ENCODE results near the gene FRAS1. TPM values are rescaled to one million over a fixed set of nuclear protein-coding genes. Genes with fewer than 3 reads are reported as not detected.
"Not testable (repeated sequence)": the region's sequence is repeated elsewhere in the genome, so short reads cannot be mapped to it uniquely, and the experiment has no call there.

Gene FRAS1
- total RNA-seq, 1 donor from 2014 or later = 2.5 TPM

DNA sequence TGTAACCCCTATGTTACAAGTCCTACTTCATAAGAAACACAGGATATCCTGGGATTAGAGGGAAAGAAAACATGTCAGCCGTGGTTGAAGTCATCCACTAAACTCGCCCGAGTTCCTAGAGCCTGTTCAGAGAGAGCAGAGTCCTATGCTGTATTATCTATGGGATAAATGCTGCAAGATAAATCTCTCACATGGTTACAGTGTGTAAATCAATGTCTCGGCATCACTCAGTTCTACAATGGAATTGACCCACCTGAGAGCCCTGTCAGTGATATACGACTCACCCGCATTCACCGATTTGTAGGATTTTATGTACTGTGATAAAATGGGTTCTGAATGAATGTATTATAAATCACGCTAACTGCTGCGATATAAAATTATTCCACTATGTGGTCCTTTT is 366.7 kb downstream of the FRAS1 start:
- DNase-seq (no peak), ATAC-seq (ENCODE audit: poor library complexity) (no peak)
- intact Hi-C loops (cut with DNase I) = no loop called here

DNA sequence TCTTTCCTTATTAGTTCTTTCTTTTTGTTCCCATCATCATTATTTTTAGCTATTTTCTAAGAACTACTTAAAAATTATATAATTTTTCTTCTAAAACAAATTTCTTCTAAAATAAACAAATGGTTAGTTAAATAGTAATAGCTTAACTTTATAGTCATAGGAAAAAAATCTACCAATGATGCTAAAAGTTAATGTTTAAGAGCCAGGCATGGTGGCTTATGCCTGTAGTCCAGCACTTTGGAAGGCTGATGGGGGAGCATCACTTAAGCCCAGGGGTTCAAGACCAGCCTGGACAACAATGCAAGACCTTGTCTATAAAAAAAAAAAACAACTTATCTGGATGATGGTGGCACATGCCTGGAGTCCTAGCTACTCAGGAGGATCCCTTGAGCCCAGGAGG is 367.3 kb downstream of the FRAS1 start:
- DNase-seq (no peak), ATAC-seq (ENCODE audit: poor library complexity) (no peak)
- intact Hi-C loops (cut with DNase I) = no loop called here

DNA sequence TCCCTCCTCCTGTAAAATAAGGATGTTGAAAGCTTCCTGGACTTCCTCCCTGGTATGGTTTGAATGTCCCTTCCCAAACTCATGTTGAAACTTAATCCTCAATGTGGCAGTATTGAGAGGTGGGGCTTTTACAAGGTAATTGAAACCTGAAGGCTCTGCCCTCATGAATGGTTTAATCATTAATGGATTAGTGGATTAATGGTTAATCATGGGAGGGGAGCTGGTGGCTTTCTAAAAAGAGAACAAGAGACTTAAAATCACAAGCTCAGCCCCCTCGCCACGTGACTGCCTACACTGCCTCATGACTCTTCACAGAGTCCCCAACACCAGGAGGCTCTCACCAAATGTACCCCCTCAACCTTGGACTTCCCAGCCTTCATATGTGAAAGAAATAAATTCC is 369.8 kb downstream of the FRAS1 start:
- ATAC-seq (ENCODE audit: poor library complexity) (no peak), DNase-seq (no peak)
- intact Hi-C loops (cut with DNase I) = no loop called here

DNA sequence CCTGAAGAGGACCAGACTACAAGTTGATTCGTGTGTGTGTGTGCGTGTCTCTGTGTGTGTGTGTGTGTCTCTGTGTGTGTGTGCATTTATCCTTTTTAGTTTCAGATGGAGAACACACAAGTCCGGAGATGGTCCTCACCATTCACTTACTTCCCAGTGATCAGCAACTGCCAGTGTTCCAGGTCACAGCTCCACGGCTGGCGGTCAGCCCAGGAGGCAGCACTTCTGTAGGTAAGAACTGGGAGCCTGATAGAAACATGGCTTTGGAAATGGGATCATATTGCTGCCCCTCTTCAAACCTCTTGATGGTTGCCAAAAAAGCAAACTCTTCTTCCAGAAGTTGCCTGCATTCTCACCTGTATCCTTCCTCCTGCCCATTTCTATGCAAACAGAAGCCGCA is 371.9 kb downstream of the FRAS1 start:
- intact Hi-C loops (cut with DNase I) = no loop called here
- ATAC-seq (ENCODE audit: poor library complexity) (no peak), DNase-seq (peak; percentile 42)

DNA sequence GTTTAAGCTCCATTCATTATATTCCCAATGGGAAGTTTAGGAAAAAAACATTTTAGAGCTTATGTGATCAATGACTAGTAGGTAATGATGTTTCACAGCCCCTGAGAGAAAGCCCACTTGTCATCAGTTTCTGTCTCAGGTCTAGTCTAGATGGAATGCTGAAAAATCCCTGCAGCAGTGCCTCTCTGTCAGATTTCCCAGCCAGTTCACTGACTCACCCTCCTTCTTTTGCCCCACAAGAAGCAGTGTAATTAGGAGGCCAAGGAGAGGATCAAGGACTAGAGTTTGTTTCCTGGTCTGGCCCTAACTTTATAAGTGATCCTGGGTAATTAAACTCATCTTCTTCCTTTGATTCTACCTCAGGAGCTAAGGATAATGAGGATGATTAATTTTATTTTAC is 375.8 kb downstream of the FRAS1 start:
- no peak for DNase-seq
- intact Hi-C loops (cut with DNase I) = no loop called here
- ATAC-seq (ENCODE audit: poor library complexity) = no peak

DNA sequence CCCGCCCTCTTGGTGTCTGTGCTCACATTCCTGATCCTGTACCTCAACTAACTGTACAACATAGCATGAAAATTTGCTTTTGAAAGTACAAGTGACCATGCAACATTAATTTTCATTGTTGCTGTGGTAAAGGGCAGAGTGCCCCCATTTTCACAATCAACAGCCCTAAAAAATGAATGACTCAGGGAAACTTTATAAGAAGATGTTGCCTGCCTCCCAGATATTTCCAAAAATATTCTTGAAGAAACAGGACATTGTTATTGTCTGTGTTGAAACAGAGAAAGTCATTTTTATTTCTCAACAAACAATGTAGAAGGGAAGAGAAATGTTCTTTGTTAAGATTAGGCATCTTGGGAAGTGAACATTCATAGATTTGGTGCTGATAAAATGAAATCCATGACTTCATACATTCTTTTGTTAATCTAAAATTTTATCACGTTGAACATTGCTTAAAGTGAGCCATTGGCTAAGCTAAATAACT is 380.5 kb downstream of the FRAS1 start:
- DNase-seq (no peak), ATAC-seq (ENCODE audit: poor library complexity) (no peak)
- intact Hi-C loops (cut with DNase I) = no loop called here

DNA sequence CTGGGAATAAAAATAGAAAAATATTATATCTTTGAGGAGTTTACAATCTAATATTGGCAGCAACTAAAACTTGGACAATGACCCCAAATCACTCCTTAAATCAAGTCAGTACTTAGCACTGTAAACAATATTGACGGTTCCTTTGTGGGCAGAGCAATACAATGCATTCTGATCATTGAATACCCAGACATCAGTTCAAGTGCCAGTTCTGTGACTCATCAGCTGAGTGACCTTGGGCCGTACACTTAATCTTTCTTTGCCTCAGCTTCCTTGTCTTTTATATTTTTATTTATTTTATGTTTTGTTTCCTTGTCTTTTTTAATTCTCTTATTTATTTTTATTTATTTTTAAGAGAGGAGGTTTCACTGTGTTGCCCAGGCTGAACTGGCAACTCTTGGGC is 382.2 kb downstream of the FRAS1 start:
- ATAC-seq (ENCODE audit: poor library complexity) (no peak), DNase-seq (no peak)
- intact Hi-C loops (cut with DNase I) = no loop called here

DNA sequence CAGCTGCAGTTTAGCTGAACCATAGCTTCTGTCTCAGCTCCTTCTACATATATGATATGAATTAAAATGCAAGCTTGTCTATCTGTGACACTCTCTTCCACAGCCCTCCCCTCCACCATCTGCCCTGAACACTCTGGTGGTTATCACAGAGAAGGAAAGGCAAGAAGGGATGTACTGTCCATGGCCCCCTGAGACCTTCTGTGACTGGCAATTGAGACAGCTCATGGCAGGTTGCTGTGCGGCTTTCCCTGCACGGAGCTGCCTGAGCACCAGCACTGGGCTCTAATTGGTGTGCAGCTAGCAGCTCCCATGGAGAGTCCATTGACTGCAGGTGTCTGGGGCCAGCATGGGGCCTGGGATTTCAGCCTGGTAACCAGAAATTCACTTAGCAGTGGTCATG is 384.6 kb downstream of the FRAS1 start:
- intact Hi-C loops (cut with DNase I) = no loop called here
- ATAC-seq (ENCODE audit: poor library complexity) (no peak), DNase-seq (no peak)

DNA sequence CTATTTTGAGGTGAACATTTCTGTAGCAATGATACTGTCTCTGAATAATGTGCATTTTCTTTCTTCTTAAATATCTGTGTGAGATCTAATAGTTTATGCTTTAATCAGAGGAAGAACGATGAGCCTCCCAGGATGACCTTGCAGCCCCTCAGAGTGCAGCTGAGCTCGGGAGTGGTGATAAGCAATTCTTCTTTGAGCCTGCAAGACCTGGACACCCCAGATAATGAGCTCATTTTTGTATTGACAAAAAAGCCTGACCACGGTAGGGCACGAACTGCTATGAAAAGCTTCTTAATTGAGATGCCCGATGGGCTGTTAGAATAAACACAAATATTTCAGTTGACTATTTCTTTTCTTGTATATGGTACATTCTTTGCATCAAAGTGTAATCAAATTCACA is 389.5 kb downstream of the FRAS1 start:
- ATAC-seq (ENCODE audit: poor library complexity) = no peak
- intact Hi-C loops (cut with DNase I) = no loop called here

DNA sequence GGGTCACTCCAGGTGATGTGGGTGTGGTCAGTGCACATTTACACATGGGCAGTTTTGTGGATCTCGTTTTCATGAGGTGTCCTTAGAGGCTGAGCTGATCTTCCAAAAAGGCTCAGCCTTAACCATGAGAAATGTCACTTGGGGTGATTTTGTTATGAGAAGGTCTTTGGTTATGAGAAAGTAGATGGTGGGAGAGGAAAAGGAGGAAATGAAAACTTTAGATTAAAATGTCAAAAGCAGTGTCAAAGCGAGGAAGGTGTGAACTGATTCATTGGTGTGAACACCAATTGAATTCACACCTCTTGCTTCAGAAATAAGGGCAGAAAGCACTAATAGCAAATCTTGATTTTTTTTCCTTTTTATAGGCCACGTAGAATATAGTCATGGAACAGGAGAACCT is 394.3 kb downstream of the FRAS1 start:
- no peak for DNase-seq
- intact Hi-C loops (cut with DNase I) = no loop called here
- no peak for ATAC-seq (ENCODE audit: poor library complexity)

More for the DNA sequence above, 389.5 kb downstream of the FRAS1 start:
- no peak for DNase-seq

DNA sequence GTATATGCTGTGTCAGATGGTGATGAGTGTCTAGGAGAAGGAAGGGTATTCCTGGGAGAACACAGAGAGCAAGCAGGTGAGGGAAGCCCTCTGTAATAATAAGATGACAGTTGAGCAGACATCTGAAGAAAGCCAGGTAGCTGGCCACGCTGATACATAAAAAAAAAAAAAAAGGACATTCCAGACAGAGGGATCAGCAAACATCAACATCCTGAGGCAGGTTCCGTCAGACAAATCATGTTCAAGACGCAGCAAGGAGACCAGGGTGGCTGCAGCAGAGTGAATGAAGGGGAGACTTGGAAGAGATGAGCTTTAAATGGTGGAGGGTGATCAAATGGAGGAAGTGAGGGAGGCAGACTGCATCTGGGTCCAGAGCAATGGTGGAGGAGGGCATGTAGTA is 396.9 kb downstream of the FRAS1 start:
- intact Hi-C loops (cut with DNase I) = no loop called here
- ATAC-seq (ENCODE audit: poor library complexity) (no peak), DNase-seq (no peak)

DNA sequence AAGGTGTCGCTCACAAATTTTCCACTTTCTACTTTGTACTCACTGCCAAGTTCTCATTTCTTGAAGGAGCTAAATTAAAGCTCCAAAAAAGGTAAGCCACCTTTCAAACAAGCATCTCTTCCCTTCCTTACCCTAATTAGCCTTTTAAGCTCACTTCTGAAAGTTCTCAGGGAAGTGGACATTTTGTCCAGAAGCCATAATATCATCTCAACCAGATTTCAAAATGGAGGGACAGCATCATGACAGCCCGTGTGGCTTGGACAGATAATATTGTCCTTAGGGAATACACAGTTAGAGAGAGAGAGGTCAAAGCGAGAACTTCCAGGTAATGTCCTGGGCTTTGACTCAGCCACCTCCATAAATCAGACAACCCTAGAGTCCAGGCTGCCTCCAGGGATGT is 400.6 kb downstream of the FRAS1 start:
- DNase-seq (no peak), ATAC-seq (ENCODE audit: poor library complexity) (no peak)
- intact Hi-C loops (cut with DNase I) = no loop called here

DNA sequence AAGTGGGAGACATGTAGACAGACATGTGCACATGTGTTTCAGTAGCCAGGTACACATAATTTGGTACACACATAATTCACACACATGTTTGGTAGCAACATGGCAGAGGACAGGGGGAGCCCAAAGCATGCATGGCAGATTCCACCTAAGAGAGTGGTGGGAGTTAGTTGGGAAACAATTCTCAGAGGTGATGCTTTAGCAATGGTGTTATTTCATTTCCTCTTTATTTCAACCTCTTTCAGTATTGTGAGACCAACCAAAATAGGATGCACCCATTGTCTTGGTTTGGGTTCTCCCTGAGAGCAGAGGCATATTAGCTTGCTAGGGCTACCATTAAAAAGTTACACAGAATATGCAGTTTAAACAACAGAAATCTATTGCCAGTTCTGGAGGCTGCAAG is 402.2 kb downstream of the FRAS1 start:
- intact Hi-C loops (cut with DNase I) = no loop called here
- DNase-seq (no peak), ATAC-seq (ENCODE audit: poor library complexity) (no peak)

DNA sequence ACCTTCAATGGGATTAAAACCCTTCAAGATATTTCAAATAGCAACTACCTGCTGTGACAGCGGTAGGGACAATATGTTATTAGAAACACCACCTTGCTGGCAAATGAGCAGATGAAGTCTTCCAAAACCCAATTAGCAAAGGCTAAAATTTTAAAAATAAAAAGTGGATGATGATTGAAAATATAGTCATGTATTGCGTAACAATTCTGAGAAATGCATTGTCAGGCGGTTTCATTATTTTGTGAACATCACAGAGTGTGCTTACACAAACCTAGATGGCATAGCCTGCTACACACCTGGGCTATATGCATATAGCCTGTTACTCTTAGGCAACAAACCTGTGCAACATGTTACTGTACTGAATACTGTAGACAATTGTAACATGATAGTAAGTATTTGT is 403.2 kb downstream of the FRAS1 start:
- DNase-seq (no peak), ATAC-seq (ENCODE audit: poor library complexity) (no peak)
- intact Hi-C loops (cut with DNase I) = no loop called here

DNA sequence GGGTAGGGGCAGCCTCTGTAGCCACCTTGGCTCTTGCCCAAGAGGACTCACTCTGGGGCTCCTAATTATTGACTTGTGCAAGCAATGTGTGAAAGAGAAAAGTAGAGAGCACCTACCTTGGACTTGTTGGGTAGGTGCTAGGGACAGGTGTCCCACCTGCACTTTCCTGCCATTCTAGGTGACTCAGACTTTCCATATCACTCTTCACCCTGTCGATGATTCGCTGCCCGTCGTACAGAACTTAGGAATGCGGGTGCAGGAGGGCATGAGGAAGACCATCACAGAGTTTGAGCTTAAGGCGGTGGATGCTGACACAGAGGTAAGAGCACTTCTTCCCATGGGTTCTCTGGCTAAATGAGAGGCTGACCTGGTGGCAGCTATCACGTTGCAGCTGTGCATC is 407.1 kb downstream of the FRAS1 start:
- intact Hi-C loops (cut with DNase I) = no loop called here
- DNase-seq (no peak), ATAC-seq (ENCODE audit: poor library complexity) (no peak)

DNA sequence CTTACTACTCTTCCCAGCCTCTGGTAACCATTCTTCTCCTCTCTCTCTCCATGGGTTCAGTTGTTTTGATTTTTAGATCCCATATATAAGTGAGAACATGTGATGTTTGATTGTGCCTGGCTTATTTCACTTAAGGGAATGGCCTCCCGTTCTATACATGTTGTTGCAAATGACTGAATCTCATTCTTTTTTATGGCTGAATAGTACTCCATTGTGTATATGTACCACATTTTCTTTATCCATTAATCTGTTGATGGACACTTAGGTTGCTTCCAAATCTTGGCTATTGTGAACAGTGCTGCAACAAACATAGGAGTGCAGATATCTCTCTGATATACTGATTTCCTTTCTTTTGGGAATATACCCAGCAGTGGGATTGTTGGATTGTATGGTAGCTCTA is 410.1 kb downstream of the FRAS1 start:
- intact Hi-C loops (cut with DNase I); ATAC-seq (ENCODE audit: poor library complexity): not testable (repeated sequence)

DNA sequence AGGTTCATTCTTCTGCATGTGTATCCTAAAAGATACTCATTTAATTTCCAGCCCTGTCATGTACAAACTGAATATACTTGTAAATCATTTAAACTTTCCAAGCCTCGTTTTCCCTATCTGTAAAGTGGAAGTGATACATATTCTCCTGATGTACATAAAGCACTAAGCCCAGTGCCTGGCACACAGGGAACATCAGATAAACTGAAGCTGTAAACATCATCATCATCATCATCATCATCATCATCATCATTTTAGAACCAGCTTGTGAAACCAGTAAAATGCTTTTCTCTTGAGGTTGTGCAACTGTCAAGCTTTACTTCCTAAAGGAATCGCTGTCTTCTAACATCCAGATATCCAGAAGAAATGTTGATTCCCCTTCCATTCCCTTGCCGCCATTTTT is 411.1 kb downstream of the FRAS1 start:
- DNase-seq = no peak
- ATAC-seq (ENCODE audit: poor library complexity) = no peak
- intact Hi-C loops (cut with DNase I) = no loop called here

More for the DNA sequence above, 410.1 kb downstream of the FRAS1 start:
- DNase-seq = not testable (repeated sequence)

DNA sequence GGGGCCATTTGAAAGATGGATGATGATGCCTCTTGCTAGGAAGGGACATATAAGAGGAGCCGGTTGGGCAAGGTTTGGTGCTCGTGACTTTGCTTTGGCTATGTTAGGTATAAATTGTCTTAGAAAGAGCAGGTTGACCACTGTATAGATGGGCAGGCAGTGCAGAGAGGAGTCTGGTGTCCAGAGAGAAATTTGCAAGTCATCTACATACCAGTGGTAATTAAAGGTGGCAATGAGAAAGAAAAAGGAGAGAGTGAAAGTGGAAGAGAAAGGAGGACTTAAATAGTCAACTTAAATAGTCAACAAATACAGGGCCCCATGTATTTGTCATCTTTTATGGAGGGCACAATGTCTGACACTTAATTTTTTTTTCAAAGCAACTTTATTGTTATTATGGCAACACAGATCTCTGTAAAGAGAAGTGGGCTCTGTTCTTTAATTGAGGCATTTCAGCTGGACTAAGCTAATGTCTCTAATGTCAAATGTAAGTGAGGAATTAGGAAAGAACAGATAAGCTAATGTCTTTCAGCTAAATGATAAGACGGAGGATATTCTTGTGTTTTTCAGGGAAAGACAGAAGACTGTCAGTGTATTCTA is 419.1 kb downstream of the FRAS1 start:
- intact Hi-C loops (cut with DNase I) = no loop called here
- no peak for DNase-seq
- no peak for ATAC-seq (ENCODE audit: poor library complexity)

DNA sequence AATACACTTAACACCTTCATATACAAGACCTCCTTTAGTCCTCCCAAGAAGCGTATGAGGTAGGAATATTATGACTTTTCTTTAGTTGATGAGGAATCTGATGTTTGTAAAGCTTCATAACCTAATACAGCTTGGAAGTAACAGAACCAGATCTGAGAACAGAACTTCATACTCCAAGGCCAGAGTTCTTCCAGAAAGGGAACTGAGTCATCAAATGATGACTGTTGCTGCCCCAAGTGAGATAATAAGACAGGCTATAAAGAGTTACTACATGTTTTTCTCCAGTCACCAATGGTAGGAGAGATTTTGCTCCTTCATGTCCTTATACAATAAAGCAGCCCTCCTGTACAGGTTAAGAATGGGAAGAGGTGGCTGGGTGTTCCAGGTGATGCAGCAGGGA is 420.2 kb downstream of the FRAS1 start:
- no peak for DNase-seq
- no peak for ATAC-seq (ENCODE audit: poor library complexity)
- intact Hi-C loops (cut with DNase I) = no loop called here

DNA sequence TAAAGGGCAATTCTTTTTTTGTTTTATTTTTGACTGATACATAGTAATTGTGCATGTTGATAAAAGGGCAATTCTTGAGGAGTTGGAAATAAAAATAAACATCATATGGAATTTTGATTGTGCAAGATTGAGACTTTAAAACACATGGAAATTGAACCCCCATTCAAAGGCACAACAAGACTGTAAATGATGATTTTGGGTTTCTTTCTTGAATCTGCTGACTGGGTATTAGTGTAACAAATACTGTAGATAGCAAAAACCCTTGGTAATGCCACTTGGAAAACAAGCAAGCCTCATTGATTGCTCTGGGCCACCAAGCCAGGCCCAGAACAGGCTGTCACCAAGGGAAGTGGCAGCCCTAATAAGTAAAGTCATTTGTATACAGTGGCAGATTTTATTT is 421.4 kb downstream of the FRAS1 start:
- no peak for ATAC-seq (ENCODE audit: poor library complexity)
- intact Hi-C loops (cut with DNase I) = no loop called here
- DNase-seq = no peak

DNA sequence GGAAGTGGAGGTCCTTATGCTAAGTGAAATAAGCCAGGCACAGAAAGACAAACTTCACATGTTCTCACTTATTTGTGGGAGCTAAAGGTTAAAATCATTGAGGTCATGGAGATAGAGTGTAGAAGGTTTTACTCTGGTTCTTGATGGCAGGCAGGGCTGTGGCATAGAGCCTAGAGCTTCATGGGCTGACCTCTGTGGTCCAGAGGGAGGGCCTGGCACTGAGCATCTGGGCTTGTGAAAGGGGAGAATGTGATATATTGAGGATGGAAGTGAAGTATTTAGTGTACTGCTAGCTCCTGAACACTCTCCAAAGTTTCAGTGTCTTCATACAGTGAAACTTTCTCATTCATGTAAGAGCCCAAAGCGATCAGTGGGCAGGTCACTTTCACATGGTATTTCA is 423.2 kb downstream of the FRAS1 start:
- intact Hi-C loops (cut with DNase I) = no loop called here
- no peak for DNase-seq
- no peak for ATAC-seq (ENCODE audit: poor library complexity)

Data from Right ventricle myocardium superior (tissue), 1 donor.